GM12878 (cell line): Measurements from ENCODE around the gene E2F2. TPM values are rescaled to one million over a fixed set of nuclear protein-coding genes. Genes with fewer than 3 reads are reported as not detected.

Experiments
- ATAC-seq: fragments of 200-7000 bp; cut with Tn5 transposase; 3 replicates; pipeline ENCODE4 v1.9.1; 2020; ENCODE audit warnings: mild to moderate bottlenecking, moderate library complexity
- Bru-seq: library from RNA; stranded (reverse); fragments of 400-500 nt; gene quantifications from one replicate; lab custom pipeline; 2021; lab: Mats Ljungman, UMichigan
- BruChase-seq, 2 experiments: library from RNA; stranded (reverse); fragments of 400-500 nt; gene quantifications; one replicate each; lab custom pipeline; 2021; lab: Mats Ljungman, UMichigan
- BruUV-seq: library from RNA; stranded (reverse); fragments of 400-500 nt; replicated peaks from 2 replicates; lab custom pipeline; 2021; lab: Mats Ljungman, UMichigan
- CTCF ChIA-PET: fragments of 300-600 bp; sonication (Branson Sonifier 250); formaldehyde crosslinking; extraction: SDS; loops from one replicate; lab custom pipeline; 2021; ENCODE audit warnings: inconsistent platforms; lab: Yijun Ruan, JAX
- POLR2A ChIA-PET: fragments of 350-600 bp; formaldehyde crosslinking; extraction: SDS; loops from one replicate; lab custom pipeline; 2021; ENCODE audit warnings: inconsistent platforms; lab: Charles Lee
- RAD21 ChIA-PET: fragments of 300-600 bp; sonication (Branson Sonifier 250); formaldehyde crosslinking; loops from one replicate; lab custom pipeline; 2023; ENCODE audit warnings: antibody characterized with exemption; ENCODE audit not compliant: unreplicated experiment; lab: Charles Lee
- SMC1A ChIA-PET: fragments of 300-600 bp; sonication (Branson Sonifier 250); formaldehyde crosslinking; loops from one replicate; lab custom pipeline; 2023; ENCODE audit not compliant: unreplicated experiment, uncharacterized antibody; lab: Charles Lee
- DNase-seq: peaks from one replicate; pipeline ENCODE4 v3.0.0-alpha.2; 2011; ENCODE audit warnings: low read depth, low spot score
- FAIRE-seq: peaks from 3 replicates; lab custom pipeline; 2011; peaks lifted over from hg19 to GRCh38; lab: Jason Lieb, UNC
- H2AFZ ChIP-seq: 2 replicates; pipeline ENCODE4 v1.6.0; 2011; ENCODE audit warnings: low read depth, low read length, control low read depth; ENCODE audit not compliant: control insufficient read depth
- H3K27ac ChIP-seq: 2 replicates; pipeline ENCODE4 v1.5.1; 2011; ENCODE audit warnings: control low read depth; ENCODE audit not compliant: control insufficient read depth, insufficient read depth
- H3K27me3 ChIP-seq, 2 experiments: replicated peaks in 1 of 2; 2 replicates each; pipeline versions ENCODE4 v1.6.0 to v1.6.1; 2011; ENCODE audit warnings: low read length in 1 of 2; ENCODE audit not compliant: control insufficient read depth in 2 of 2, insufficient read depth in 2 of 2
- H3K36me3 ChIP-seq, 2 experiments: 2 replicates each; pipeline ENCODE4 v1.5.1; 2011; ENCODE audit warnings: low read length in 1 of 2; ENCODE audit not compliant: control insufficient read depth in 2 of 2, insufficient read depth in 2 of 2
- H3K4me1 ChIP-seq: 2 replicates; pipeline ENCODE4 v1.6.1; 2011; ENCODE audit warnings: mild to moderate bottlenecking, low read length, moderate library complexity, mixed read lengths; ENCODE audit not compliant: control insufficient read depth, insufficient read depth
- H3K4me2 ChIP-seq: 2 replicates; pipeline ENCODE4 v1.6.0; 2011; ENCODE audit warnings: control low read depth; ENCODE audit not compliant: control insufficient read depth, insufficient read depth
- H3K4me3 ChIP-seq: fragments of 200-600 bp; sonication (generic); 2 replicates; pipeline ENCODE4 v1.5.1; 2016
- H3K79me2 ChIP-seq: 2 replicates; pipeline ENCODE4 v1.6.0; 2011; ENCODE audit warnings: low read length; ENCODE audit not compliant: control insufficient read depth, insufficient read depth
- H3K9ac ChIP-seq: 2 replicates; pipeline ENCODE4 v1.8.0; 2011; ENCODE audit warnings: low read length, control low read depth, mixed read lengths; ENCODE audit not compliant: control insufficient read depth, insufficient read depth
- H3K9me3 ChIP-seq: replicated peaks from 3 replicates; pipeline ENCODE4 v1.5.1; 2011; ENCODE audit warnings: mild to moderate bottlenecking, low read length; ENCODE audit not compliant: control insufficient read depth, insufficient read depth
- H4K20me1 ChIP-seq: 2 replicates; pipeline ENCODE4 v1.6.0; 2011; ENCODE audit not compliant: control insufficient read depth, insufficient read depth
- CBX3 ChIP-seq: fragments of 200-600 bp; sonication (generic); IDR thresholded peaks from 2 replicates; pipeline ENCODE4 v1.6.1; 2016; ENCODE audit warnings: low read depth, borderline replicate concordance
- CEBPB ChIP-seq, 2 experiments: fragments of 150-350 bp in 1 of 2; IDR thresholded peaks; 2 replicates each; pipeline ENCODE4 v1.6.1; 2012 to 2014; ENCODE audit warnings: low read depth in 2 of 2, low read length in 2 of 2, borderline replicate concordance in 1 of 2, inconsistent platforms in 1 of 2
- CREM ChIP-seq: IDR thresholded peaks from 2 replicates; pipeline ENCODE4 v1.6.1; 2014; ENCODE audit warnings: antibody characterized with exemption, low read depth
- DPF2 ChIP-seq: fragments of 450-650 bp; IDR thresholded peaks from 2 replicates; pipeline ENCODE4 v1.6.1; 2017; ENCODE audit warnings: mild to moderate bottlenecking
- NKRF ChIP-seq: fragments of 450-650 bp; conservative IDR thresholded peaks from 2 replicates; pipeline ENCODE4 v1.6.1; 2017; ENCODE audit warnings: mild to moderate bottlenecking, moderate library complexity
- NR2F1 ChIP-seq: fragments of 450-650 bp; conservative IDR thresholded peaks from 2 replicates; pipeline ENCODE4 v1.6.1; 2017; ENCODE audit warnings: mild to moderate bottlenecking
- SIX5 ChIP-seq: IDR thresholded peaks from 2 replicates; pipeline ENCODE4 v1.6.1; 2011; ENCODE audit warnings: mild to moderate bottlenecking, low read depth, low read length, moderate library complexity; ENCODE audit not compliant: severe bottlenecking
- TAF1 ChIP-seq: IDR thresholded peaks from 2 replicates; pipeline ENCODE4 v1.6.1; 2011; ENCODE audit warnings: mild to moderate bottlenecking, low read depth, low read length, borderline replicate concordance
- TCF12 ChIP-seq: IDR thresholded peaks from 2 replicates; pipeline ENCODE4 v1.6.1; 2011; ENCODE audit warnings: low read depth, mild to moderate bottlenecking, low read length
- WGBS: methylation state at CpG from one replicate; pipeline ENCODE4 v1.1.6; 2016; ENCODE audit warnings: low lambda C conversion rate; ENCODE audit not compliant: insufficient replicate concordance, insufficient coverage; ENCODE audit errors: missing lambda C conversion rate; 5-methylcytosine and 5-hydroxymethylcytosine counted together
- in situ Hi-C: fragments of 300-500 bp; cut with MboI; formaldehyde crosslinking; loops from 9 replicates; pipeline ENCODE4 v1.14.3; 2018; ENCODE audit warnings: mixed read lengths
- intact Hi-C: fragments of 100-400 bp; cut with micrococcal nuclease; formaldehyde crosslinking; loops from one replicate; pipeline ENCODE4 v1.14.2; 2022; ENCODE audit not compliant: unreplicated experiment
- long read RNA-seq, 2 experiments: library from polyadenylated mRNA; unstranded; transcript quantifications; one replicate each; pipeline ENCODE4 v2.0.0, GENCODE V29; 2019 to 2020
- polyA minus RNA-seq, 3 experiments: library from RNA; depleted of rRNA, polyadenylated mRNA; stranded (reverse); fragments of >200 nt; gene quantifications; 2 replicates each; pipeline ENCODE4 v1.2.3, GENCODE V29; 2011
- polyA plus RNA-seq, 11 experiments: library from polyadenylated mRNA; depleted of rRNA in 4 of 11; unstranded in 6 of 11; stranded (reverse) in 5 of 11; fragments of >200 nt; fragmentation: Nextera tagmentation in 4 of 11; fragmentation: Illumina TruSeq in 1 of 11; extraction: Ambion mirVana in 4 of 11; extraction: Trizol in 1 of 11; gene quantifications; 1 replicate in 1 of 11; 2 replicates in 10 of 11; pipeline versions ENCODE4 v1.2.1 to v1.2.3, GENCODE V29; 2011 to 2016; ENCODE audit warnings: inconsistent platforms in 2 of 11, missing spikeins in 2 of 11, low read depth in 1 of 11
- total RNA-seq, 4 experiments: library from RNA; depleted of rRNA in 3 of 4; stranded (reverse); fragments of >200 nt in 3 of 4; fragmentation: Illumina TruSeq in 1 of 4; extraction: Trizol in 1 of 4; gene quantifications; 2 replicates each; pipeline versions ENCODE4 v1.2.1 to v1.2.3, GENCODE V29; 2013 to 2021
- TF ChIP-seq, protein P1 (sequence below): IDR thresholded peaks from 2 replicates; pipeline ENCODE4 v1.6.1; 2011; ENCODE audit warnings: mild to moderate bottlenecking, low read depth, low read length, moderate library complexity; ENCODE audit not compliant: insufficient replicate concordance

The E2F2 gene, protein sequence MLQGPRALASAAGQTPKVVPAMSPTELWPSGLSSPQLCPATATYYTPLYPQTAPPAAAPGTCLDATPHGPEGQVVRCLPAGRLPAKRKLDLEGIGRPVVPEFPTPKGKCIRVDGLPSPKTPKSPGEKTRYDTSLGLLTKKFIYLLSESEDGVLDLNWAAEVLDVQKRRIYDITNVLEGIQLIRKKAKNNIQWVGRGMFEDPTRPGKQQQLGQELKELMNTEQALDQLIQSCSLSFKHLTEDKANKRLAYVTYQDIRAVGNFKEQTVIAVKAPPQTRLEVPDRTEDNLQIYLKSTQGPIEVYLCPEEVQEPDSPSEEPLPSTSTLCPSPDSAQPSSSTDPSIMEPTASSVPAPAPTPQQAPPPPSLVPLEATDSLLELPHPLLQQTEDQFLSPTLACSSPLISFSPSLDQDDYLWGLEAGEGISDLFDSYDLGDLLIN
- total RNA-seq (2013; cell fraction: nucleolus; rRNA removed): 14.2 and 14.7 TPM in 2 replicates
- 23.7 and 24.6 TPM in 2 replicates for total RNA-seq (2014; rRNA removed)
- 13.4 and 14.7 TPM in 2 replicates for total RNA-seq (2014; rRNA removed; fragmentation: Illumina TruSeq; extraction: Trizol)
- 24.0 and 27.2 TPM in 2 replicates for total RNA-seq (2021)
- 3.7 TPM for polyA plus RNA-seq (2011; ENCODE audit: low read depth)
- 2.3 and 3.8 TPM in 2 replicates for polyA plus RNA-seq (2011; rRNA removed)
- polyA plus RNA-seq (2011; cell fraction: cytosol; rRNA removed): 5.3 and 5.9 TPM in 2 replicates
- 6.6 and 13.6 TPM in 2 replicates for polyA plus RNA-seq (2011; cell fraction: nucleus; rRNA removed)
- 3.7 and 5.5 TPM in 2 replicates for polyA plus RNA-seq (2012)
- 9.0 and 14.5 TPM in 2 replicates for polyA plus RNA-seq (2014; fragmentation: Illumina TruSeq; extraction: Trizol)
- 1 to 10 TPM; 4.3 to 4.6 TPM for polyA plus RNA-seq (2014; fragmentation: Nextera tagmentation; extraction: Ambion mirVana)
- polyA plus RNA-seq (2014; rRNA removed): 10.4 and 12.2 TPM in 2 replicates
- 10 to 100 TPM; 17.5 to 18.0 TPM for polyA plus RNA-seq (2016; fragmentation: Nextera tagmentation; extraction: Ambion mirVana)
- 6.4 and 10.4 TPM in 2 replicates for polyA minus RNA-seq (2011; rRNA and poly(A)+ RNA removed)
- 4.5 and 6.9 TPM in 2 replicates for polyA minus RNA-seq (2011; cell fraction: cytosol; rRNA and poly(A)+ RNA removed)
- 4.4 and 8.8 TPM in 2 replicates for polyA minus RNA-seq (2011; cell fraction: nucleus; rRNA and poly(A)+ RNA removed)
- percentile 63 among the genes with signal in this experiment for Bru-seq, nascent RNA
- BruChase-seq, experiment 1, labeled RNA remaining after a 6-hour chase: percentile 50 among the genes with signal in this experiment
- percentile 62 among the genes with signal in this experiment for BruChase-seq, experiment 2, labeled RNA remaining after a 2-hour chase
- long read RNA-seq, experiment 1, partial matches to known transcripts: 2 of 4 reads
- long read RNA-seq, experiment 1, other reads (novel, unspliced or antisense): 2 of 4 reads
- long read RNA-seq, experiment 2, partial matches to known transcripts: 0 of 11 reads
- long read RNA-seq, experiment 2, other reads (novel, unspliced or antisense): 11 of 11 reads

DNA sequence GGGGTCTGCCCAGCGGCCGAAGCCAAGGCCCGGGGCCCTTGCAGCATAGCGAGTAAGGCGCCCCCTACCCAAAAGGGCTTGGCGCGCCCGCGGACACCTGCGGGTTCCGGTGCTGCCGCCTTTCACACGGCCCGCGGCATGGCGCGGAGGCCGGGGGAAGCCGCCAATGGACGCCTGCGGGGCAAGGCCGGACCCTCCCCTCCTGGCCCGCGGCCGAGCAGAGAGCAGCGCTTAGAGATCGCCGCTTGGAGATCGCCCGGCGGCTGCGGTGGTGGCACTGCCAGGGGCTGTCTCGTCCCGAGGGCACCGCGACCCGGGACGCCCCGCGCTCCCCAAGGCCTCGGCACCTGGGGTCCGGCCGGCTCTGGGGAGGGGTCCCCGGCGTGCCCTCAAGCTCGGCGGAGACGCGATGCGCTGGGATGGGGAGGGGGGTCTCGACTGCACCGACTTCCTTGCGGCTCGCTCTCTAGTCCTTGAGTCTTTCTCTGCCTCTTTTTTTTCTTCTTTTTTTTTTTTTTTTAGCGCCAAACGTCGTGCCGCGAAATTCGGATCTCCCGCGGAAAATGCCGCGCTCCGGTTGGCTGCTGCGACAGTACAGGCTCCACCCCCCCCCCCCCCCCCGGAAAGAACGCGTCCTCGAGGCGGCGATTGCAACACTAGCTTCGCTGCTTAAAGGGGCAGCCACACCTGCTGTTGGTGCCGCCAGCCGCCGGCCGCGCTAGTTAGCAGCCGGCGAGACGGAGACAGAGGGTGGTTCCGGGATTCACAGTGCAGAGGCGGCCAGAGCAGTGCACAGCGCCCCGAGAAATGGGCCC, at the start of gene E2F2:
Gene E2F2 (minus strand): TSS at position 487 of the 815 bp plus-strand sequence. CDS start 440 bp downstream, at position 47.
- Histone ChIP-seq H3K4me1 (peaks cover 64% of the 10 kb centered on the region), H4K20me1 (no peaks in the 10 kb centered on the region), H3K79me2 (peaks cover 46% of the 10 kb centered on the region), H3K9me3 (no peaks in the 10 kb centered on the region), H3K4me2 (peak within 1 kb of the TSS; percentile 91), H3K4me3 (peak within 1 kb of the TSS; percentile 85), H2AFZ (peak within 1 kb of the TSS; percentile 57), H3K27me3 (no peaks in the 10 kb centered on the region), H3K27ac (peak within 1 kb of the TSS; percentile 89), H3K9ac (peak within 1 kb of the TSS; percentile 91), H3K36me3 (no peaks in the 10 kb centered on the region)
- CTCF ChIA-PET: interaction anchor here (0.6 to 28.3 kb wide), 8 partner anchors 10 to 158 kb away, joined by 3 to 784 read pairs (median 5); no protein-coding TSS in a partner anchor
- BruUV-seq: no TSS peak
- DNase-seq (no peak), FAIRE-seq (no peak), ATAC-seq (peak; percentile 72)
- under 1% methylated on average over 62 of the region's 85 CpGs for WGBS
- POLR2A ChIA-PET: interaction anchor here (1.0 to 1.9 kb wide), 7 partner anchors 9 to 163 kb away, joined by 3 to 8 read pairs (median 4); no protein-coding TSS in a partner anchor
- SMC1A ChIA-PET: interaction anchor here (1.4 to 14.8 kb wide), 7 partner anchors 9 to 104 kb away, joined by 3 to 201 read pairs (median 5); no protein-coding TSS in a partner anchor
- in situ Hi-C loops (loop anchor here (5.0 kb wide), 1 partner anchor 34 kb away; no protein-coding TSS in a partner anchor), intact Hi-C loops (no loop called here)
- RAD21 ChIA-PET: interaction anchor here (0.6 to 11.3 kb wide), 8 partner anchors 9 to 368 kb away, joined by 3 to 153 read pairs (median 4); partner anchors contain the start of gene HNRNPR
- TF ChIP-seq SIX5 (no peak), CEBPB (IDR thresholded peaks at IDR 0.05; ENCODE audit: borderline replicate concordance in 1 of 2, low read depth in 2 of 2, low read length in 2 of 2) (peak in 1 of 2 experiments; percentile 96; a peak in 2 of 4 replicates), CREM (peak; percentile 43; the same call in 1 of the 2 replicates), TCF12 (peak; percentile 57; the same call in 1 of the 2 replicates), NKRF (peak; percentile 94), DPF2 (0 out of 2 replicates have a peak, but pooled peaks have one; percentile 28), TAF1 (0 out of 2 replicates have a peak, but pooled peaks have one; percentile 26), CBX3 (no peak), NR2F1 (0 out of 2 replicates have a peak, but pooled peaks have one; percentile 9)
- TF ChIP-seq, protein P1, sequence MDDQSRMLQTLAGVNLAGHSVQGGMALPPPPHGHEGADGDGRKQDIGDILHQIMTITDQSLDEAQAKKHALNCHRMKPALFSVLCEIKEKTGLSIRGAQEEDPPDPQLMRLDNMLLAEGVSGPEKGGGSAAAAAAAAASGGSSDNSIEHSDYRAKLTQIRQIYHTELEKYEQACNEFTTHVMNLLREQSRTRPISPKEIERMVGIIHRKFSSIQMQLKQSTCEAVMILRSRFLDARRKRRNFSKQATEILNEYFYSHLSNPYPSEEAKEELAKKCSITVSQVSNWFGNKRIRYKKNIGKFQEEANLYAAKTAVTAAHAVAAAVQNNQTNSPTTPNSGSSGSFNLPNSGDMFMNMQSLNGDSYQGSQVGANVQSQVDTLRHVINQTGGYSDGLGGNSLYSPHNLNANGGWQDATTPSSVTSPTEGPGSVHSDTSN: no peak
